ENCODE data around the gene PAK5.
"Not testable (repeated sequence)": the region's sequence is repeated elsewhere in the genome, so short reads cannot be mapped to it uniquely, and the experiment has no call there.

The PAK5 gene

GRCh38 chr20:9642882-9643281, 196.0 kb downstream of the PAK5 start:
- Histone ChIP-seq H3K9ac (ENCODE audit: low read length) (no peak overlapping the region), H3K4me3 (ENCODE audit: low read depth, low read length) (no peak overlapping the region), H3K9me3 (ENCODE audit: control insufficient read depth, insufficient read depth, low read depth, low read length) (no peaks in the 10 kb centered on the region), H3K27ac (ENCODE audit: low read depth, low read length) (no peak overlapping the region), H3K27me3 (ENCODE audit: control insufficient read depth, insufficient read depth, low read length) (no peaks in the 10 kb centered on the region), H3K4me1 (ENCODE audit: control insufficient read depth, insufficient read depth, low read length) (no peaks in the 10 kb centered on the region), H3K36me3 (ENCODE audit: control insufficient read depth, insufficient read depth, low read length) (no peaks in the 10 kb centered on the region)

- H3K27me3 ChIP-seq (ENCODE audit: control insufficient read depth, insufficient read depth, low read length); H3K36me3 ChIP-seq (ENCODE audit: control insufficient read depth, insufficient read depth, low read length); H3K27ac ChIP-seq (ENCODE audit: low read depth, low read length); H3K9ac ChIP-seq (ENCODE audit: low read length); H3K4me3 ChIP-seq (ENCODE audit: low read depth, low read length); H3K4me1 ChIP-seq (ENCODE audit: control insufficient read depth, insufficient read depth, low read length); H3K9me3 ChIP-seq (ENCODE audit: control insufficient read depth, insufficient read depth, low read depth, low read length): not testable (repeated sequence)
These were observed 197.3 kb downstream of the PAK5 start for GRCh38 chr20:9641499-9642000.

GRCh38 chr20:9637889-9638288, 201.0 kb downstream of the PAK5 start:
- H3K4me3 ChIP-seq (ENCODE audit: low read depth, low read length) = no peak overlapping the region
- no peaks in the 10 kb centered on the region for H3K9me3 ChIP-seq (ENCODE audit: control insufficient read depth, insufficient read depth, low read depth, low read length)
- no peak overlapping the region for H3K27ac ChIP-seq (ENCODE audit: low read depth, low read length)
- no peaks in the 10 kb centered on the region for H3K36me3 ChIP-seq (ENCODE audit: control insufficient read depth, insufficient read depth, low read length)
- no peak overlapping the region for H3K9ac ChIP-seq (ENCODE audit: low read length)
- no peaks in the 10 kb centered on the region for H3K27me3 ChIP-seq (ENCODE audit: control insufficient read depth, insufficient read depth, low read length)
- H3K4me1 ChIP-seq (ENCODE audit: control insufficient read depth, insufficient read depth, low read length) = no peaks in the 10 kb centered on the region

GRCh38 chr20:9635750-9636149, 203.1 kb downstream of the PAK5 start:
- Histone ChIP-seq H3K27me3 (ENCODE audit: control insufficient read depth, insufficient read depth, low read length) (no peaks in the 10 kb centered on the region), H3K4me1 (ENCODE audit: control insufficient read depth, insufficient read depth, low read length) (no peaks in the 10 kb centered on the region), H3K36me3 (ENCODE audit: control insufficient read depth, insufficient read depth, low read length) (no peaks in the 10 kb centered on the region), H3K9me3 (ENCODE audit: control insufficient read depth, insufficient read depth, low read depth, low read length) (no peaks in the 10 kb centered on the region), H3K9ac (ENCODE audit: low read length) (no peak overlapping the region), H3K4me3 (ENCODE audit: low read depth, low read length) (no peak overlapping the region), H3K27ac (ENCODE audit: low read depth, low read length) (no peak overlapping the region)

- Histone ChIP-seq H3K9ac (ENCODE audit: low read length) (no peak overlapping the region), H3K36me3 (ENCODE audit: control insufficient read depth, insufficient read depth, low read length) (no peaks in the 10 kb centered on the region), H3K27ac (ENCODE audit: low read depth, low read length) (no peak overlapping the region), H3K4me1 (ENCODE audit: control insufficient read depth, insufficient read depth, low read length) (no peaks in the 10 kb centered on the region), H3K4me3 (ENCODE audit: low read depth, low read length) (no peak overlapping the region), H3K27me3 (ENCODE audit: control insufficient read depth, insufficient read depth, low read length) (no peaks in the 10 kb centered on the region), H3K9me3 (ENCODE audit: control insufficient read depth, insufficient read depth, low read depth, low read length) (no peaks in the 10 kb centered on the region)
These were observed 204.5 kb downstream of the PAK5 start for GRCh38 chr20:9634327-9634726.

GRCh38 chr20:9632991-9633390, 205.9 kb downstream of the PAK5 start:
- H3K9me3 ChIP-seq (ENCODE audit: control insufficient read depth, insufficient read depth, low read depth, low read length) = no peaks in the 10 kb centered on the region
- no peak overlapping the region for H3K4me3 ChIP-seq (ENCODE audit: low read depth, low read length)
- H3K4me1 ChIP-seq (ENCODE audit: control insufficient read depth, insufficient read depth, low read length) = no peaks in the 10 kb centered on the region
- no peaks in the 10 kb centered on the region for H3K36me3 ChIP-seq (ENCODE audit: control insufficient read depth, insufficient read depth, low read length)
- no peak overlapping the region for H3K9ac ChIP-seq (ENCODE audit: low read length)
- no peak overlapping the region for H3K27ac ChIP-seq (ENCODE audit: low read depth, low read length)
- H3K27me3 ChIP-seq (ENCODE audit: control insufficient read depth, insufficient read depth, low read length) = no peaks in the 10 kb centered on the region

GRCh38 chr20:9632265-9632664, 206.6 kb downstream of the PAK5 start:
- Histone ChIP-seq H3K4me1 (ENCODE audit: control insufficient read depth, insufficient read depth, low read length) (no peaks in the 10 kb centered on the region), H3K4me3 (ENCODE audit: low read depth, low read length) (no peak overlapping the region), H3K9me3 (ENCODE audit: control insufficient read depth, insufficient read depth, low read depth, low read length) (no peaks in the 10 kb centered on the region), H3K27ac (ENCODE audit: low read depth, low read length) (no peak overlapping the region), H3K9ac (ENCODE audit: low read length) (no peak overlapping the region), H3K36me3 (ENCODE audit: control insufficient read depth, insufficient read depth, low read length) (no peaks in the 10 kb centered on the region), H3K27me3 (ENCODE audit: control insufficient read depth, insufficient read depth, low read length) (no peaks in the 10 kb centered on the region)

GRCh38 chr20:9630554-9630953, 208.3 kb downstream of the PAK5 start:
- Histone ChIP-seq H3K4me3 (ENCODE audit: low read depth, low read length) (no peak overlapping the region), H3K36me3 (ENCODE audit: control insufficient read depth, insufficient read depth, low read length) (no peaks in the 10 kb centered on the region), H3K9ac (ENCODE audit: low read length) (no peak overlapping the region), H3K27ac (ENCODE audit: low read depth, low read length) (no peak overlapping the region), H3K9me3 (ENCODE audit: control insufficient read depth, insufficient read depth, low read depth, low read length) (no peaks in the 10 kb centered on the region), H3K27me3 (ENCODE audit: control insufficient read depth, insufficient read depth, low read length) (no peaks in the 10 kb centered on the region), H3K4me1 (ENCODE audit: control insufficient read depth, insufficient read depth, low read length) (no peaks in the 10 kb centered on the region)

- no peak overlapping the region for H3K27ac ChIP-seq (ENCODE audit: low read depth, low read length)
- no peaks in the 10 kb centered on the region; the same call in 1 of the 2 replicates for H3K9me3 ChIP-seq (ENCODE audit: control insufficient read depth, insufficient read depth, low read depth, low read length)
- no peak overlapping the region for H3K9ac ChIP-seq (ENCODE audit: low read length)
- H3K36me3 ChIP-seq (ENCODE audit: control insufficient read depth, insufficient read depth, low read length) = no peaks in the 10 kb centered on the region
- H3K4me1 ChIP-seq (ENCODE audit: control insufficient read depth, insufficient read depth, low read length) = no peaks in the 10 kb centered on the region
- no peaks in the 10 kb centered on the region for H3K27me3 ChIP-seq (ENCODE audit: control insufficient read depth, insufficient read depth, low read length)
- no peak overlapping the region for H3K4me3 ChIP-seq (ENCODE audit: low read depth, low read length)
These were observed 209.0 kb downstream of the PAK5 start for GRCh38 chr20:9629831-9630230.

GRCh38 chr20:9628589-9628988, 210.3 kb downstream of the PAK5 start:
- H3K36me3 ChIP-seq (ENCODE audit: control insufficient read depth, insufficient read depth, low read length) = no peaks in the 10 kb centered on the region
- no peaks in the 10 kb centered on the region for H3K27me3 ChIP-seq (ENCODE audit: control insufficient read depth, insufficient read depth, low read length)
- H3K9ac ChIP-seq (ENCODE audit: low read length) = no peak overlapping the region
- no peaks in the 10 kb centered on the region; the same call in 1 of the 2 replicates for H3K9me3 ChIP-seq (ENCODE audit: control insufficient read depth, insufficient read depth, low read depth, low read length)
- no peak overlapping the region for H3K4me3 ChIP-seq (ENCODE audit: low read depth, low read length)
- no peak overlapping the region for H3K27ac ChIP-seq (ENCODE audit: low read depth, low read length)
- H3K4me1 ChIP-seq (ENCODE audit: control insufficient read depth, insufficient read depth, low read length) = no peaks in the 10 kb centered on the region

GRCh38 chr20:9628141-9628540, 210.7 kb downstream of the PAK5 start:
- H3K9ac ChIP-seq (ENCODE audit: low read length) = no peak overlapping the region
- H3K27me3 ChIP-seq (ENCODE audit: control insufficient read depth, insufficient read depth, low read length) = no peaks in the 10 kb centered on the region
- no peak overlapping the region for H3K4me3 ChIP-seq (ENCODE audit: low read depth, low read length)
- H3K36me3 ChIP-seq (ENCODE audit: control insufficient read depth, insufficient read depth, low read length) = no peaks in the 10 kb centered on the region
- H3K9me3 ChIP-seq (ENCODE audit: control insufficient read depth, insufficient read depth, low read depth, low read length) = peaks cover under 1% of the 10 kb centered on the region
- H3K4me1 ChIP-seq (ENCODE audit: control insufficient read depth, insufficient read depth, low read length) = no peaks in the 10 kb centered on the region
- H3K27ac ChIP-seq (ENCODE audit: low read depth, low read length) = no peak overlapping the region

GRCh38 chr20:9627219-9627618, 211.7 kb downstream of the PAK5 start:
- H3K4me1 ChIP-seq (ENCODE audit: control insufficient read depth, insufficient read depth, low read length) = no peaks in the 10 kb centered on the region
- no peak overlapping the region for H3K27ac ChIP-seq (ENCODE audit: low read depth, low read length)
- no peaks in the 10 kb centered on the region for H3K36me3 ChIP-seq (ENCODE audit: control insufficient read depth, insufficient read depth, low read length)
- no peak overlapping the region for H3K4me3 ChIP-seq (ENCODE audit: low read depth, low read length)
- no peak overlapping the region for H3K9ac ChIP-seq (ENCODE audit: low read length)
- H3K27me3 ChIP-seq (ENCODE audit: control insufficient read depth, insufficient read depth, low read length) = no peaks in the 10 kb centered on the region
- peaks cover 3% of the 10 kb centered on the region for H3K9me3 ChIP-seq (ENCODE audit: control insufficient read depth, insufficient read depth, low read depth, low read length)
